SJSA1 (cell line): ENCODE results near the gene KLRG1. TPM values are rescaled to one million over a fixed set of nuclear protein-coding genes. Genes with fewer than 3 reads are reported as not detected.

Experiments
- DNase-seq, 2 experiments: peaks; one replicate each; pipeline ENCODE4 v3.0.0-alpha.2; 2015 to 2020; ENCODE audit warnings: low spot score in 2 of 2, low read depth in 1 of 2
- H3K27ac ChIP-seq: fragments of 250-450 bp; sonication (Bioruptor Pico); 2 replicates; pipeline ENCODE4 v1.5.1; 2020; ENCODE audit warnings: mild to moderate bottlenecking, moderate library complexity
- H3K27me3 ChIP-seq: fragments of 250-450 bp; sonication (Bioruptor Pico); replicated peaks from 2 replicates; pipeline ENCODE4 v1.5.1; 2020; ENCODE audit warnings: mild to moderate bottlenecking, moderate library complexity
- H3K36me3 ChIP-seq: fragments of 250-450 bp; sonication (Bioruptor Pico); 2 replicates; pipeline ENCODE4 v1.5.1; 2020; ENCODE audit warnings: mild to moderate bottlenecking
- H3K4me1 ChIP-seq: fragments of 250-450 bp; sonication (Bioruptor Pico); replicated peaks from 2 replicates; pipeline ENCODE4 v1.6.1; 2021; ENCODE audit warnings: mild to moderate bottlenecking
- H3K4me3 ChIP-seq: fragments of 250-450 bp; sonication (Bioruptor Pico); 2 replicates; pipeline ENCODE4 v1.5.1; 2020; ENCODE audit warnings: mild to moderate bottlenecking
- H3K9me3 ChIP-seq: fragments of 250-450 bp; sonication (Bioruptor Pico); replicated peaks from 2 replicates; pipeline ENCODE4 v1.5.1; 2020; ENCODE audit warnings: mild to moderate bottlenecking
- total RNA-seq: library from RNA; depleted of rRNA; stranded (reverse); fragments of >200 nt; shearing (Covaris generic); gene quantifications from 2 replicates; pipeline ENCODE4 v1.2.3, GENCODE V29; 2014; rRNA removed

KLRG1 gene
- 0.13 TPM in 1 of 2 replicates, not detected in the other for total RNA-seq

GRCh38 chr12:8989413-8989812, at the start of gene KLRG1:
Gene KLRG1, plus strand, starts transcription at chr12:8989546. Its CDS starts 90 bp downstream, at chr12:8989636.
- Histone ChIP-seq H3K27ac (no peak within 1 kb of the TSS), H3K4me3 (no peak within 1 kb of the TSS), H3K36me3 (no peaks in the 10 kb centered on the region), H3K9me3 (no peaks in the 10 kb centered on the region), H3K27me3 (peaks cover under 1% of the 10 kb centered on the region; the same call in 1 of the 2 replicates), H3K4me1 (no peaks in the 10 kb centered on the region)
- no peak for DNase-seq

GRCh38 chr12:8941691-8942478, 47.5 kb upstream of the KLRG1 start:
- no peak for DNase-seq
- no peaks in the 10 kb centered on the region for H3K9me3 ChIP-seq
- H3K27me3 ChIP-seq: no peaks in the 10 kb centered on the region
- no peak overlapping the region for H3K27ac ChIP-seq
- H3K36me3 ChIP-seq: peaks cover 64% of the 10 kb centered on the region
- H3K4me1 ChIP-seq: no peaks in the 10 kb centered on the region
- H3K4me3 ChIP-seq: no peak overlapping the region

GRCh38 chr12:8943565-8944186, 45.7 kb upstream of the KLRG1 start:
- no peaks in the 10 kb centered on the region for H3K27me3 ChIP-seq
- H3K9me3 ChIP-seq: no peaks in the 10 kb centered on the region
- H3K27ac ChIP-seq: no peak overlapping the region
- no peak overlapping the region for H3K4me3 ChIP-seq
- peaks cover 8% of the 10 kb centered on the region for H3K4me1 ChIP-seq
- DNase-seq: no peak
- H3K36me3 ChIP-seq: peaks cover 55% of the 10 kb centered on the region

GRCh38 chr12:8946733-8947132, 42.6 kb upstream of the KLRG1 start:
- Histone ChIP-seq H3K4me3 (no peak overlapping the region), H3K4me1 (peaks cover 8% of the 10 kb centered on the region), H3K9me3 (no peaks in the 10 kb centered on the region), H3K36me3 (peaks cover 45% of the 10 kb centered on the region), H3K27me3 (no peaks in the 10 kb centered on the region), H3K27ac (no peak overlapping the region)
- no peak for DNase-seq

GRCh38 chr12:8947737-8948136, 41.6 kb upstream of the KLRG1 start:
- Histone ChIP-seq H3K27me3 (no peaks in the 10 kb centered on the region), H3K4me1 (peaks cover 8% of the 10 kb centered on the region), H3K4me3 (peak overlapping the region; percentile 64; the same call in 1 of the 2 replicates), H3K27ac (no peak overlapping the region), H3K36me3 (peaks cover 36% of the 10 kb centered on the region), H3K9me3 (no peaks in the 10 kb centered on the region)
- no peak for DNase-seq

- no peak for DNase-seq
These were observed 40.5 kb upstream of the KLRG1 start for GRCh38 chr12:8948701-8949341.

GRCh38 chr12:8949342-8950220, 39.8 kb upstream of the KLRG1 start, which contains the start of gene M6PR:
Gene M6PR, minus strand, starts transcription at chr12:8949645. Its CDS starts 3,241 bp downstream, at chr12:8946404.
- peaks cover 19% of the 10 kb centered on the region for H3K36me3 ChIP-seq
- peak within 1 kb of the TSS; percentile 64 for H3K4me3 ChIP-seq
- no peaks in the 10 kb centered on the region for H3K9me3 ChIP-seq
- peaks cover 8% of the 10 kb centered on the region for H3K4me1 ChIP-seq
- no peaks in the 10 kb centered on the region for H3K27me3 ChIP-seq
- H3K27ac ChIP-seq: peak within 1 kb of the TSS; percentile 81
- peak; percentile 92 to 97 for DNase-seq

More at GRCh38 chr12:8948701-8949341, 40.5 kb upstream of the KLRG1 start:
- Histone ChIP-seq H3K4me1 (peaks cover 8% of the 10 kb centered on the region), H3K27me3 (no peaks in the 10 kb centered on the region), H3K9me3 (no peaks in the 10 kb centered on the region), H3K4me3 (peak overlapping the region; percentile 64), H3K27ac (peak overlapping the region; percentile 81), H3K36me3 (peaks cover 26% of the 10 kb centered on the region)

- H3K9me3 ChIP-seq: no peaks in the 10 kb centered on the region
- H3K36me3 ChIP-seq: peaks cover 13% of the 10 kb centered on the region
- peaks cover 8% of the 10 kb centered on the region for H3K4me1 ChIP-seq
- peak overlapping the region; percentile 81 for H3K27ac ChIP-seq
- no peak for DNase-seq
- H3K4me3 ChIP-seq: peak overlapping the region; percentile 64
- H3K27me3 ChIP-seq: no peaks in the 10 kb centered on the region
These were observed 39.2 kb upstream of the KLRG1 start for GRCh38 chr12:8950221-8950527.

- DNase-seq: no peak
- Histone ChIP-seq H3K36me3 (peaks cover 6% of the 10 kb centered on the region; the same call in 1 of the 2 replicates), H3K4me1 (peaks cover 8% of the 10 kb centered on the region), H3K4me3 (peak overlapping the region; percentile 64), H3K27me3 (no peaks in the 10 kb centered on the region), H3K9me3 (no peaks in the 10 kb centered on the region), H3K27ac (no peak overlapping the region)
These were observed 38.5 kb upstream of the KLRG1 start for GRCh38 chr12:8950702-8951478.

GRCh38 chr12:8951744-8952143, 37.6 kb upstream of the KLRG1 start:
- no peaks in the 10 kb centered on the region for H3K27me3 ChIP-seq

GRCh38 chr12:8953773-8954402, 35.5 kb upstream of the KLRG1 start:
- no peak for DNase-seq
- Histone ChIP-seq H3K9me3 (no peaks in the 10 kb centered on the region), H3K27me3 (no peaks in the 10 kb centered on the region), H3K36me3 (no peaks in the 10 kb centered on the region), H3K4me3 (no peak overlapping the region), H3K4me1 (no peaks in the 10 kb centered on the region), H3K27ac (no peak overlapping the region)

More at GRCh38 chr12:8951744-8952143, 37.6 kb upstream of the KLRG1 start:
- H3K9me3 ChIP-seq: no peaks in the 10 kb centered on the region
- H3K4me3 ChIP-seq: no peak overlapping the region
- H3K27ac ChIP-seq: no peak overlapping the region
- peaks cover 8% of the 10 kb centered on the region for H3K4me1 ChIP-seq
- no peaks in the 10 kb centered on the region for H3K36me3 ChIP-seq
- DNase-seq: no peak

- Histone ChIP-seq H3K27ac (no peak overlapping the region), H3K4me3 (no peak overlapping the region), H3K9me3 (no peaks in the 10 kb centered on the region), H3K36me3 (no peaks in the 10 kb centered on the region), H3K27me3 (no peaks in the 10 kb centered on the region), H3K4me1 (no peaks in the 10 kb centered on the region)
- no peak for DNase-seq
These were observed 33.3 kb upstream of the KLRG1 start for GRCh38 chr12:8956073-8956472.
